CD4-positive, alpha-beta T cell (primary cell): Measurements from ENCODE around the gene ATP8A1. TPM values are rescaled to one million over a fixed set of nuclear protein-coding genes. Genes with fewer than 3 reads are reported as not detected.

Experiments
- ATAC-seq: fragments of 200-7000 bp; cut with Tn5 transposase; one replicate; pipeline ENCODE4 v1.10.0; 2022; ENCODE audit warnings: mild to moderate bottlenecking; ENCODE audit not compliant: poor library complexity
- CTCF ChIA-PET: fragments of 350-600 bp; sonication (Branson Sonifier 250); formaldehyde crosslinking; loops from one replicate; lab custom pipeline; 2021; ENCODE audit warnings: antibody characterized with exemption, inconsistent platforms; lab: Charles Lee
- POLR2A ChIA-PET: fragments of 350-600 bp; sonication (Branson Sonifier 250); formaldehyde crosslinking; loops from one replicate; lab custom pipeline; 2021; ENCODE audit warnings: antibody characterized with exemption, inconsistent platforms; lab: Charles Lee
- DNase-seq, 14 experiments: peaks; one replicate each; pipeline ENCODE4 v3.0.0-alpha.2; 2013 to 2020; ENCODE audit warnings: mixed read lengths in 2 of 14
- H3K27ac ChIP-seq, 2 donors: one replicate each; pipeline versions ENCODE4 v1.5.1 to v1.7.0; 2013; ENCODE audit warnings: low read length in 2 of 2, low read depth in 1 of 2, mild to moderate bottlenecking in 1 of 2
- H3K27me3 ChIP-seq, 2 experiments: 1 replicate in 1 of 2; 2 replicates in 1 of 2; pipeline versions ENCODE4 v1.6.1 to v1.7.0; 2013; ENCODE audit warnings: low read length in 2 of 2, control low read depth in 1 of 2, mild to moderate bottlenecking in 1 of 2, moderate library complexity in 1 of 2; ENCODE audit not compliant: insufficient read depth in 2 of 2, control insufficient read depth in 1 of 2
- H3K36me3 ChIP-seq: one replicate; pipeline ENCODE4 v1.6.1; 2013; ENCODE audit warnings: low read length, control low read depth; ENCODE audit not compliant: insufficient read depth
- H3K4me1 ChIP-seq: one replicate; pipeline ENCODE4 v1.6.1; 2013; ENCODE audit warnings: low read length, control low read depth; ENCODE audit not compliant: insufficient read depth
- H3K4me3 ChIP-seq: one replicate; pipeline ENCODE4 v1.5.1; 2013; ENCODE audit warnings: mild to moderate bottlenecking, low read length, moderate library complexity
- H3K9me3 ChIP-seq, 2 experiments: 1 replicate in 1 of 2; 2 replicates in 1 of 2; pipeline versions ENCODE4 v1.6.1 to v1.7.0; 2013; ENCODE audit warnings: low read length in 2 of 2, mild to moderate bottlenecking in 2 of 2, control low read depth in 1 of 2, moderate library complexity in 1 of 2; ENCODE audit not compliant: control insufficient read depth in 1 of 2, insufficient read depth in 1 of 2
- H3K27ac Mint-ChIP-seq: one replicate; pipeline ENCODE4 v1.8.0; 2020; ENCODE audit warnings: mixed read lengths
- H3K27me3 Mint-ChIP-seq: one replicate; pipeline ENCODE4 v1.8.0; 2021; ENCODE audit warnings: mixed read lengths
- H3K36me3 Mint-ChIP-seq: one replicate; pipeline ENCODE4 v1.8.0; 2021; ENCODE audit warnings: low read depth, mixed read lengths
- H3K4me1 Mint-ChIP-seq: one replicate; pipeline ENCODE4 v1.8.0; 2021; ENCODE audit warnings: low read depth, mixed read lengths
- H3K4me3 Mint-ChIP-seq: one replicate; pipeline ENCODE4 v1.8.0; 2020; ENCODE audit warnings: mild to moderate bottlenecking, mixed read lengths
- H3K9me3 Mint-ChIP-seq: one replicate; pipeline ENCODE4 v1.8.0; 2020; ENCODE audit warnings: mixed read lengths
- CTCF ChIP-seq: fragments of 200-600 bp; IDR thresholded peaks from one replicate; pipeline ENCODE4 v1.8.0; 2022; ENCODE audit warnings: antibody characterized with exemption, mild to moderate bottlenecking
- intact Hi-C, 2 experiments: fragments of 100-400 bp; cut with DNase I in 1 of 2; cut with micrococcal nuclease in 1 of 2; formaldehyde crosslinking; loops; one replicate each; pipeline versions ENCODE4 v1.15.1 to v1.9.0; 2023 to 2025; cut with DNase I, micrococcal nuclease
- total RNA-seq, 174 experiments: library from RNA in 2 of 174; stranded (reverse) in 2 of 174; gene quantifications; one replicate each; pipeline ENCODE4 v1.2.3 and lab custom pipeline; 2021 to 2026

Gene ATP8A1
- total RNA-seq, 2 experiments from 2014 or later, result 44.9 to 45.5 TPM

GRCh38 chr4:42560467-42560861 lies 96.4 kb downstream of the ATP8A1 start:
- H3K27me3 ChIP-seq, result no peaks in the 10 kb centered on the region
- no peak overlapping the region for H3K27ac ChIP-seq
- TF ChIP-seq CTCF, result no peak
- no peak overlapping the region for H3K4me3 ChIP-seq
- H3K36me3 ChIP-seq, result peaks cover 11% of the 10 kb centered on the region
- H3K27me3 Mint-ChIP-seq, result no peaks in the 10 kb centered on the region
- CTCF ChIA-PET, result interaction anchor here (1.3 kb wide), 1 partner anchor 11 kb away, joined by 4 read pairs; no protein-coding TSS in a partner anchor
- intact Hi-C loops, result loop anchor here in 1 of 2 experiments (10.0 kb wide), 1 partner anchor 594 kb away; no protein-coding TSS in a partner anchor
- no peaks in the 10 kb centered on the region for H3K4me1 ChIP-seq
- H3K27ac Mint-ChIP-seq, result no peak overlapping the region
- no peaks in the 10 kb centered on the region for H3K9me3 Mint-ChIP-seq
- ATAC-seq, result no peak
- H3K36me3 Mint-ChIP-seq, result peaks cover 50% of the 10 kb centered on the region
- no peaks in the 10 kb centered on the region for H3K9me3 ChIP-seq
- POLR2A ChIA-PET, result no interaction called here
- no peak overlapping the region for H3K4me3 Mint-ChIP-seq
- DNase-seq, result no peak
- H3K4me1 Mint-ChIP-seq, result no peaks in the 10 kb centered on the region

- intact Hi-C loops, result no loop called here
- DNase-seq, result no peak
- no peaks in the 10 kb centered on the region for H3K9me3 ChIP-seq
- H3K27me3 ChIP-seq, result no peaks in the 10 kb centered on the region
- no peak overlapping the region for H3K27ac Mint-ChIP-seq
- no peaks in the 10 kb centered on the region for H3K4me1 ChIP-seq
- no peaks in the 10 kb centered on the region for H3K9me3 Mint-ChIP-seq
- H3K4me1 Mint-ChIP-seq, result no peaks in the 10 kb centered on the region
- peaks cover 56% of the 10 kb centered on the region for H3K36me3 Mint-ChIP-seq
- H3K4me3 ChIP-seq, result no peak overlapping the region
- POLR2A ChIA-PET, result no interaction called here
- no peak overlapping the region for H3K4me3 Mint-ChIP-seq
- ATAC-seq, result no peak
- no peak overlapping the region for H3K27ac ChIP-seq
- no peak for TF ChIP-seq CTCF
- no peaks in the 10 kb centered on the region for H3K27me3 Mint-ChIP-seq
- peaks cover 21% of the 10 kb centered on the region for H3K36me3 ChIP-seq
- CTCF ChIA-PET, result interaction anchor here (1.3 kb wide), 1 partner anchor 12 kb away, joined by 3 read pairs; no protein-coding TSS in a partner anchor
Observed at GRCh38 chr4:42558156-42558555, 98.7 kb downstream of the ATP8A1 start.

GRCh38 chr4:42555828-42556227 lies 101.1 kb downstream of the ATP8A1 start:
- H3K27ac Mint-ChIP-seq, result no peak overlapping the region
- intact Hi-C loops, result no loop called here
- H3K27ac ChIP-seq, result no peak overlapping the region
- H3K9me3 Mint-ChIP-seq, result no peaks in the 10 kb centered on the region
- H3K36me3 Mint-ChIP-seq, result peaks cover 58% of the 10 kb centered on the region
- no peaks in the 10 kb centered on the region for H3K4me1 ChIP-seq
- H3K36me3 ChIP-seq, result peaks cover 12% of the 10 kb centered on the region
- POLR2A ChIA-PET, result no interaction called here
- no peak for TF ChIP-seq CTCF
- no peaks in the 10 kb centered on the region for H3K9me3 ChIP-seq
- DNase-seq, result no peak
- no peaks in the 10 kb centered on the region for H3K4me1 Mint-ChIP-seq
- no peaks in the 10 kb centered on the region for H3K27me3 Mint-ChIP-seq
- no peak overlapping the region for H3K4me3 Mint-ChIP-seq
- no peak for ATAC-seq
- no peak overlapping the region for H3K4me3 ChIP-seq
- CTCF ChIA-PET, result no interaction called here
- H3K27me3 ChIP-seq, result no peaks in the 10 kb centered on the region
